GM18870 (cell line): ENCODE measurements around the gene STIM1.
"Not testable (repeated sequence)": the region's sequence is repeated elsewhere in the genome, so short reads cannot be mapped to it uniquely, and the experiment has no call there.

Experiments
- ATAC-seq: cut with Tn5 transposase; IDR thresholded peaks from one replicate; pipeline ENCODE4 v1.9.1; 2021; ENCODE audit warnings: moderate library complexity; ENCODE audit not compliant: unreplicated experiment

STIM1 gene

DNA sequence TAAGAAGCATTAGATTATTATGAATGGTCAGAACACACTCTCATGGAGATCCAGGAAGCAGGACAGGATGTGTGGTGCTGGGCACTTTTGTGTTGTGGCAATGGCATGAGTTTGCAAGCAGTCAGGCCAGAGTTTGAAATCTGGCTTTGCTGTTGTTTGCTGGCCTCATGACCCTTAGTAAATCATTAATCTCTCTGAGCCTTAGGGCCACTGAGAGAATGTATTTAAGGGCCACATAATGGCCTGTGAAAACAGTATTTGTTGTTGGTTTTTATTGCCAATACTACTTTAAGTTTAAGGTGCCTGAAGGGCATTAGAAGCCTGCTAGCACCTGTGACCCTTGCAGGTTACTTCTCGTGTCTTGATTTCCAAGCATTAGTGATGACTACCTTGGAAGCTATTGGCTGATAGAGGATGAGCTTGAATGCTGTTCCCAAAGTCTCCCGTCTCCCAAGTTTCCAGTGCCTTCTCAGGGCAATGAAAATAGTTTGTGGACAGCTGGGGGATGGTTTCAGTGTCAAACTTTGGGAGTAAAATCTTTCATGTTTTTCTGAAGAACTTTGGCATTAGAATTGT lies 24.6 kb downstream of the STIM1 start:
- ATAC-seq, result peak; percentile 32

DNA sequence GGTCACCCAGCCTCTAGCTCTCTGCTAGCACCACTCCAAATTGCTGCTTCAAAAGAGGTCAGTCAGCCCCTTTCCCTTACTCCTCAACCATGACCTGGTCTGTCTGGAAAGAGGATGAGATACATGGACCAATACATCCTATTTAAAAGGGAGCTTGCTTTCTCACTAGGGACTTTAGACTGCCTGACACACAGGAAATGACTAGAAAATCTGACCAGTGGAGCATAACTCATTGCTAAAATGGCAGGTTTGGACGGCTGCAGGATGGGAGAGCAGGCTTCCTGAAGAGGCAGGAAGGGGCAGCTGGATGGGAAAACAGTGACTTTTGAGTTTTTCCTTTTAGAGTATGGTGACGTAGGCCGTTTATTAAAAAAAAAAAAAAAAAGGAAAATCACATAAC lies 25.3 kb downstream of the STIM1 start:
- ATAC-seq, result no peak

DNA sequence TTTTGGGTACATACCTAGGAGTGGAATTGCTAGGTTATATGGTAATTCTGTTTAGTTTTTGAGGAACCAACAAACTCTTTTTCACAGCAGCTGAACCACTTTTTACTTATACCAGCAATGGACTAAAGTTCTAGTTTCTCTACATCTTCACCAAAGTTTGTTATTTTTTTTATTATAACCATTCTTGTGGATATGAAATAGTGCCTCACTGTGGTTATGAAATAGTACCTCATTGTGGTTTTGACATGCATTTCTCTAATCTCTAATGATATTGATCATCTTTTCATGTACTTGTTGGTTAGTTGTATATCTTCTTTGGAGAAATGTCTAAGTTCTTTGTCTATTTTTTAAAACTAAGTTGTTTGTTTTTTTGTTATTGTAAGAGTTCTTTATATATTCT lies 27.2 kb downstream of the STIM1 start:
- no peak for ATAC-seq

DNA sequence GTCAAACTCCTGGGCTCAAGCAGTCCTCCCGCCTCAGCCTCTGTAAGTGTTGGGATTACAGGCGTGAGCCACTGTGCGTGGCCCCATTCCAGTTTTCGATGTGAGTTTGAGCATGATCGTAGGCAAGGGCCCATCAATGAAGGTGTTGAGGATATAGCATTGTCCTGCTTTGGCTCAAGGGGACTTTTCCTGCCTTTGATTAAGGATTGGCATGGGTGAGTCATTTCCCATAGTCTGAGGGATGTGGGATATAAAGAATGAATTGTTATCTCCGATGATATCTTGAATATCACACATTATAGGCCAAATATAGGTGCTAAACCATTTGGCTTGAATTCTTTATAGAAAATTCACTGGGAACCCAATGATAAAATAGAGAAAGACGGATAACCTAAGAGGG lies 30.4 kb downstream of the STIM1 start:
- ATAC-seq, result no peak

DNA sequence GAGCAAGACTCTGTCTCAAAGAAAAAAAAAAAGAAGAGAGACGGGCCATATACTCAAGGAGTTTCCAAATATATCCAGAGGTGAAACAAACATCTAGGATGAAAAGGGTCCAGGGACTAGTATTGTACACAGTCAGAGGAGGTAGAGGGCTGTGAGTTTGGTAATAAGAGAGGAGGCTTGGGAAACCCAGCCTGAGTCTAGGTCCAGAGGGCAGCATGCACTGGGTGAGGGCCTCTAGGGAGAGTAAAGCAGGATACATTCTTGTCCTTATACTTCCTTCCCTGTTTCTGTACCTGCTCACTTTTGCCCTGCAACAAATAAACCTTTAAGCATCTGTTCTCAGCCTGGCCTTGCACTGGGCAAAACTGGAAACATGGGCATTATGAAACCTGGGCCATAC lies 31.5 kb downstream of the STIM1 start:
- no peak for ATAC-seq

DNA sequence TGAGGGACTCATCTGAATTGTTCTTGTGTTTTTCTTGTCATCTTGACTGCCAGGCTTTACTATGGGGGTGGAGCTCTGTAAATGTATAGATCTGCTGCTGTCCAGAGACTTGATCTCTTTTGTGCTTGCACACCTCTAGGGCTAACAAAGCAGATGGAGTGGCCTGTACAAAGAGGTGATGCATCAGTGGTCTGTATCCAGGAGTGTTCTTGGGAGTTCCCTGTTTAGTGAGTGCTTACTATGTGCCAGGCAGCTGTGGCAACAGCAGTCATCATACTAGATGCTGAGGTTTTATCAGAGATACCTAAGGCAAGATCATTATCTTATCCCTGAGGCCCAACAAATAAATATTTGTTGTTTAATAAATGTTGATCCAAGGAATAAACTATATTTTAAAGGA lies 33.4 kb downstream of the STIM1 start:
- ATAC-seq, result no peak

DNA sequence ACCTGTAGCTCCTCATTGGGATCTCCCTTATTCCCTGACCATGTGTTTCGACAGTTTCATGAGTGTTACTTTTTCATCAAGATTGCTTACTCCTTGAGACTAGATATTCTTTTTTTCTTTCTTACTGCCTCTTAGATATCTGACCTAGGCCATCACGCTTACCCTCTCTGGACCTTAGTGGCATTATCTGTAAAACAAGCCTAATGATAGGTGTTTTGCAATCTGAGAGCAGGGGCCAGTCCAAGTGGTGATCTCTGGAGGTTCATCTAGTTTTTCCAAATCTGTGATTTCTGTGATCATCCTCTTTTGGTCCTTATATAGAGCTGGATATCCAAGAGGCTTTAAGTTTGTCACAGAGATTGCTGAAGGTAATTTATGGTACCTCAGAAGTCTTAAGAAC lies 34.5 kb downstream of the STIM1 start:
- no peak for ATAC-seq

DNA sequence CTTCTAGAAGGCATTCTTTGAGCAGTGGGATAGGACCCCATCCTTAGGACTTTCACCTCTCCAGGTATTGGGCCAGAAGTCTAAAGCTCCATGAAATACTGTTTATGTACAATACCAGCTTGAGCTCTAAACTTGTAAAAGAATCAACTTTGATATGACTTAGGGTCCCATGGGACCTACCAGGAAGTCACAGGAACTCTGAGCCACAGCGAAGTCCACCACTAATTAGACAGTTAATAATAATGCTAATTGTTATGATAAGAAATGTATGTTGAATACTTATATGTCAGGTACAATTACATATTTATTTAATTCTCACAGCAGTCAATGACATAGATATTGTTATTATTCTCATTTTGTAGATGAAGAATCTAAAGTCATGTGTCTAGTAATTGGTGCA lies 35.3 kb downstream of the STIM1 start:
- ATAC-seq, result no peak

DNA sequence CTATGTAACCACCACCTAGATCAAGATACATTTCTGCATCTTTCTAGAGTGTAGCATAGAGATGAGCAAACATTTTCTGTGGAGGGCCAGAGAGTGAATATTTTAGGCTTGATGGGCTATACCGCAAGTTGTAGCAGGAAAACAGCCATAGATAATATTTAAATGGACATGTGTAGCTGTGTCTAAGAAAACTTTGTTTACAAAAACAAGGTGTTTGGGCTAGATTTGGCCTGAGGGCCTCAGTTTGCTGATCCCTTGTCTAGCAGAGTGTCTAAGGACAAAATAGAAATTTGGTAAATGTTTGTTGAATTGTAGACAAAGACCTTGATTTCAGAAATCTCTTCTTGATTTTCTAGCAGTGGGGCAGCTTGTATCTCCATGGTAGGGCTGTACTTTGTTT lies 36.3 kb downstream of the STIM1 start:
- ATAC-seq, result no peak

DNA sequence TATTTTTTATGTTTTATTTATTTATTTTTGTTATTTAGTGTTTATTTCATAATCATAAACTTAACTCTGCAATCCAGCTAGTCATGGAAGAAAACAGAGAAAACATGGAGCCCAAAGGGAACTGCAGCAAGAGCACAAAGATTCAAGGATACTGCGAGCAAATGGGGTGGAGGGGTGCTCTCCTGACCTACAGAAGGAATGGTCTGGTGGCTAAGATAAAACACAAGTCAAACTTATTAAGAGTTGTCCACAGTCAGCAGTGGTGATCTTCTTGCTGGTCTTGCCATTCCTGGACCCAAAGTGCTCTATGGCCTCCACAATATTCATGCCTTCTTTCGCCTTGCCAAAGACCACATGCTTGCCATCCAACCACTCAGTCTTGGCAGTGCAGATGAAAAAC lies 36.7 kb downstream of the STIM1 start:
- ATAC-seq, result no peak

DNA sequence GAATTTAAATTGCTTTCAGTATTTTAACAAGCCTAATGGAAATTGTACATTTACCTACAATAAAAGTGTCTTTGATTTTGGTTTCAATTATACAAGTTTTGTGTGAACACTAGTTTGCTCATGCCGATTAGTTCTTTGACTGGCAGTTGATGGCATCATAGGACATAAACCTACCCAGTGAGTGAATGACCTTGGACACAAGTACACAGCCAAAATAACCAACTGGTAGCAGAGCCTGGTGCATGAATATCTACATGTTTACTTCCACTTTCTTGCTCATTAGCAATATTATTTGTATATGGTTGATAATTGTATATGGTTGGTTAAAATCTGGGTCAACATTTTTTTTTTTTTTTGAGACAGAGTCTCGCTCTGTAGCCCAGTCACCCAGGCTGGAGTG lies 37.8 kb downstream of the STIM1 start:
- no peak for ATAC-seq

DNA sequence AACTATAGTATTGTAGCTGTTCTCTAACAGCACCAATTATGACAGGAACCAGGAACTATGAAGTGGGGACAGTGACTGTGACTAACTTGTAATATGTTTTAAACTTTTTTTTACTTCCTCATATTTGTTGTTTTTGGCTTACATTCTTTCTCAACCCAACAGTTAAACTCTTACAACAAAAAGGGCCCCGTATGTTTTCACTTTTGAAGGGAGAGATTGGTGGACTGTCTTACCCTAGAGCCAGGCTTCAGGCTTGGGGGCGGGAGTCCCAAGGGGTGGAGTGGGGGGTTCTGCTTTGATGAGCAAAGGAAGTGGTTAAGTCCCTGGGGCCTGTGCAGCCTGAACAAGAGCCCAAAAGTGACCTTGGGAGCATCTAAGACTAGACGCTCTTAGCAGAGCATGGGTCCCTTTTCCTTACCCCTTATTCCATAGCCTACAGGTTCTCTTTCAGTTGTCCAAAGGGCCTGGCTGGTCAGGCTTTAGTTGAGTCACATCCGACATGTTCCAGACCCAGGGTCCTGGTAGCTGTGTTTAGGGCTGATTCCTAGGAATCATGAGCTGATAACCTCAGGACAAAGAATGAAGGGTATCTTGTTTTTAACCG lies 38.8 kb downstream of the STIM1 start:
- peak; percentile 93 for ATAC-seq

DNA sequence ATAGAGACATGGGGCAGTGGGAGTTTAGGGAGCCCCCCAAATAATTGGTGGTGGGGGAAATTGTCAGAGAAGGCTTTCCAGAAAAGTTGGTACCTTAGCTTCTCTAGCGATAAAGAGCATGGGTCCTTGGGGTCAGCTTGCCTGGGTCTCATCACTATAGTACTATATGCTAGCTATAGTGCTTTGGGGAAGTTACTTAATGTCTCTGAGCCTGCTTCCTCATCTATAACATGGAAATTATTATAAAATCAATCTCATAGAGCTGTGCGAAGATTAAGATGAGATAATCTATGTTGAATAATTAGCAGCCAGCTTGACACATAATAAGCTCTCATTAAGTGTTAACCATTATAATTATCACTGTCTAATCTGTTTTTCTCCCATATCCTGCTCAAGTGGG lies 41.2 kb downstream of the STIM1 start:
- no peak for ATAC-seq

DNA sequence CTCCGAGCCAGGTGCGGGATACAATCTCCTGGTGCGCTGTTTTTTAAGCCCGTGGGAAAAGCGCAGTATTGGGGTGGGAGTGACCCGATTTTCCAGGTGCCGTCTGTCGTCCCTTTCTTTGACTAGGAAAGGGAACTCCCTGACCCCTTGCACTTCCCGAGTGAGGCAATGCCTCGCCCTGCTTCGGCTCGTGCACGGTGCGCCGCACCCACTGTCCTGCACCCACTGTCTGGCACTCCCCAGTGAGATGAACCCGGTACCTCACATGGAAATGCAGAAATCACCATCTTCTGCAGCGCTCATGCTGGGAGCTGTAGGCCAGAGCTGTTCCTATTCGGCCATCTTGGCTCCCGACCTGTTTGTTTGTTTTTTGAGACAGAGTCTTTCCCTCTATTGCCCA lies 44.8 kb downstream of the STIM1 start:
- ATAC-seq, result not testable (repeated sequence)

DNA sequence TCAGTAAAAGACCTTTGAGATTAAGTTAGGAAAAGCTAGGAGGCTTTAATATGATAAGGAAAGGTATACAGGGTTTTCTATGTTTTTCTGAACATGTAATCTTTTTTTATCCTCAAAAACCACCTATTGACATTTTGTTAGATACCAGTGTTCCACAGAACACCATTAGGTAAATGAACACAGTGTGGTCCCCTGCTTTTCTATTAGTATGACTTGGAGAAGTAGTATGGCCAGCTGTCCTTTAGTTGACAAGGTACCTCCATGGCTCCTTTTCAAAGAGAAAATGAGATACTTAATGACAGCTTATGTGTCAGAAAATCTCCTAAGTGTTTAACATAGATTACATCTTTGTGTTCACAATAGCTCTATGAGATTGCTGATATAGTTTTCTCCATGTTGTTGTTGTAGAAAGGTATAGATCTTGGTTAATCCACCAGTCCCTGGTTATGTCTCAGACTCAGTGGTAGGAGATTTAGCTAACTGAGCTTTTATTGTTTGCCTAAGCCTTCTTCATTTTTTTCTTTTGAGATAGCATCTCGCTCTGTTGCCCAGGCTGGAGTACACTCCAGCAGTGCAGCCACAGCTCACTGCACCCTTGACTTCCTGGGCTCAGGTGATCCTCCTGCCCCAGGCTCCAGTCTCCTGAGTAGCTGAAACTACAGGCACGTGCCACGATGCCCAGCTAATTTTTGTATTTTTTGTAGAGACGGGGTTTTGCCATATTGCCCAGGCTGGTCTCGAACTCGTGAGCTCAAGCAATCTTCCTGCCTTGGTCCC lies 46.0 kb downstream of the STIM1 start:
- no peak for ATAC-seq

DNA sequence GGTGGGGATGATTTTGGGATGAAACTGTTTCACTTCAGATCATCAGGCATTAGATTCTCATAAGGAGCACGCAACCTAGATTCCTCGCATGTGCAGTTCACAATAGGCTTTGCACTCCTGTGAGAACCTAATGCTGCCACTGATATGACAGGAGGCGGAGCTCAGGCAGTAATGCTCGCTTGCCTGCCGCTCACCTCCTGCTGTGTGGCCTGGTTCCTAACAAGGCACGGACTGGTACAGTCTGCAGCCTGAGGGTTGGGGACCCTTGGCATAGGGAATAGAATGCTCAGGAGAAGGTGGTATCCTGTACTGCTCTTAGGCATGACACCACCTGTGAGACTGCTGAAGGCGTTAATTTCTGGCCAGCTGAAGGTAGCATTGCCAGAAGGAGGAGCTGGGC lies 47.0 kb downstream of the STIM1 start:
- ATAC-seq, result no peak

DNA sequence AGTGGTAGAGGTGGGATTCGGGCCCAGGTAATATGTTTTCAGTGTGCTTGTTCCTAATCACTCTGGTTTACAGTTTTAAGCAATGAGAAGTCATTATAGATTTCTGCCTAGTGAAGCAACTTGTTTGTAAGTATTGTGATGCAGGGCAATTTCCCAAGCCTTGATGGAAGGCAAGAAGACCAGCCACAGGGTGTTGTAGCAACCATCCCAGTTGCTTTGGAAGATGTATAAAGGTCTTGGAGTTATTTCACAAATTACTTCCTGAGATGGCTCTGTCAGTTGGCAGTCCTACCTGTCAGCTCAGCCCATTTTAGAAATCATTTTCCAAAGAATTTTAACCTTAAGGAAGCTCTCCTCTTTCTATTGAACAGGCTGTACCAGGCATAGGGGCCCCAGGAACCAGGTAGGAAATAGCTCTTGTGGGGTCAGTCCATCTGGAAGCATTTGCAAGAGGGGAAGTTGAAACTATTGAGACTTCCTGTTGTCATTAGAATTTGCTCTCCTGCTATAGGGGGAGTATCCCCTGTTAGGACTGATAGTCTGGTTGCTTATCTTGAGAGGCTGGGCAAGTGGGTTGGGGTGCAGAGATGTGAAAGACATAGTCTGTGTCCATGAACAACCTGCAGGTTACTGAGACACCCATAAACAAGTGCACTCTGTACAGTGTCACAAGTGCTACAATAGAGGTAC lies 47.9 kb downstream of the STIM1 start:
- no peak for ATAC-seq

DNA sequence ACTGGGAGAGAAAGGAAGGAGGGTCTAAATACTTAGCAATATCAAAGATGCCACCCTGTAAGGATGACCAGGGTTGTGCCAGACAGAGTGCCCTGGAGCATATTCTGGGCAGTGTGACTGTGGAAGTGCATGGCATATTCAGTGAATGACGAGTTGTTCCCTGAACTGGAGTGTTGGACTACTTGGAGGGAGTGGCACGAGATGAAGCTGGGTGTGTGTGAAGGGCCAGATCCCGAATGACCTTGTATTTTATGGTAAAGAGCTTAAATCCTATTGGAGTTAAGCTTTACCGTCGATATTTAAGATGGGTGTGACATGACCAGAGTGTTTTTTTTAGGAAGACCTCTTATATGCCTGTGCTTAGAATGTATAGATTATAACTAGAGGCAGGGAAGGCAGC lies 48.8 kb downstream of the STIM1 start:
- no peak for ATAC-seq

DNA sequence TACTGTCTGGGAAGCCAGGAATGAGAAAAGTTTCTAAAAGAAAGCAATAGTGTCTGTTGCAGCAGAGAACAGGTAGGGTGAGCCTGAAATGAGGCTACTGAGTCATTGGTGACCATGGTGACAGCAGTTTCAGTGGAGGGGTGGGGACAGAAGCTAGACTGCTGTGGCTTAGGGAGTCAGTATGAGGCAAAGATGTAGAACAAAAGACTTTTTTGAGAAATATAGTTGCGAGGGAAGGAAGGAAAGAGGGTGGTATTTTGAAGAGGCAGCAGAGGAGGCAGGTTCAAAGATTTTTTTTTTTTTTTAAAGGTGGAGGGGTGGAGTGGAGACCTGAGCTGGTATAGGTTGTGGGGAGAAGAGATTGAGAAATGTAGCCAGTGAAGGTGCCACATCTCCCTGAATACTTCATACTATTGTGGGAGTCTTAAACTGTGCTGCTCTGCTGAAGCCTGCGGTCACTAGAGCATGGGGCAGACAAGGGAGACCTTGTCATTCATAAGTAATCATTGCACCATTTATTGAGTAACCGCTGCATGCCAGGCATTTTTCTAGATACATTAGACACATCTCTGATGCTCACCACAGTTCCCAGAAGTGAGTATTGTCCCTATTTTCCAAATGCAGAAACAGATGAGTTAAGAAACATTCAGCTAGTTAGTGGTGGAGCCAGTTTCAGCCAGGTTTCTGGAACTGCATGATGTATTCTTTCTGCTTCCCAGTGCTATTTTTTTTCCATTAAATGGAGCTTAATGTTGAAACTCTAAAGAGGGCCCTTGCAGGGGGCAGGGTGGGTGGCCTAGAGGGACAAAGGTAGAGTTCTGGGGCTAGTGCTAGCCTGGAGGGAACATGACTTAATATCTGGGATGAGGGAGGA lies 49.9 kb downstream of the STIM1 start:
- ATAC-seq, result peak; percentile 75

DNA sequence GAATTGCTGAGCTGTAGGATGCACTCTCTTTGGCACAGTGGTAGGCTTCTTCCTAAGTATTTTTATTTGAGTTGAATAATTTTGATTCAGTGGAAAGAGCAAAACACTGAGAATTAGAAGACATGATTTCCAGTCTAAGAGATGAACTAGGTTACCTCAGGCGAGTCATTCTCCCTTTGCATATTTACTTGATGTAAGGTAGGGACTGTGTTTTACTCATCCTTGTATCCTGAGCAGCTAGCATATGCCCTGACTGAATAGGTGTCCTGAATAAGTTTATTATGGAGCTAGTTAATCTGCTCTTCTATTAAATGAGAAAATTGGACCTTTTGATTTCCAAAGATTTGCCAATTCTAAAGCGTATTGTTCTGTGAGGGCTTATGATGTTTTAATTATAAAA lies 50.7 kb downstream of the STIM1 start:
- no peak for ATAC-seq

DNA sequence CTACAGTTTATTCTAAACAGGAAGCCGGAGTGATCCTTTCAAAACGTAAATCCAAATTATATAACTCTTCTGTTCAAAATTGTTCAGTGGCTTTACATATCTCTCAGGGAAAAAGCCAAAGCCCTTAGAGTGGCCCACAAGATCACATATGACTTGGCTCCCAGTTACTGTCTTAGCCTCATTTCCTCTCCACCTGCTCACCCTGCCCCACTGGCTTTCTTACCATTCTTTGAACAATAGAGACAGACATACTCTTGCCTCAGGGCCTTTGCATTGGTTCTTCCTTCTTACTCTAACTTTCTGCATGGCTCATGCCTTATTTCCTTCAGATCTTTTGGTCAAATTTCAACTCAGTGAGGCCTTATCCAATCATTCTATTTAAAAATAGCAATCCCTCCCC lies 52.1 kb downstream of the STIM1 start:
- ATAC-seq, result no peak
